ENCODE results near the gene PRKD2. TPM values are rescaled to one million over a fixed set of nuclear protein-coding genes. Genes with fewer than 3 reads are reported as not detected.

PRKD2 gene
- total and polyA plus RNA-seq, 2 experiments from 2014 or later: 11.9 to 14.2 TPM

DNA sequence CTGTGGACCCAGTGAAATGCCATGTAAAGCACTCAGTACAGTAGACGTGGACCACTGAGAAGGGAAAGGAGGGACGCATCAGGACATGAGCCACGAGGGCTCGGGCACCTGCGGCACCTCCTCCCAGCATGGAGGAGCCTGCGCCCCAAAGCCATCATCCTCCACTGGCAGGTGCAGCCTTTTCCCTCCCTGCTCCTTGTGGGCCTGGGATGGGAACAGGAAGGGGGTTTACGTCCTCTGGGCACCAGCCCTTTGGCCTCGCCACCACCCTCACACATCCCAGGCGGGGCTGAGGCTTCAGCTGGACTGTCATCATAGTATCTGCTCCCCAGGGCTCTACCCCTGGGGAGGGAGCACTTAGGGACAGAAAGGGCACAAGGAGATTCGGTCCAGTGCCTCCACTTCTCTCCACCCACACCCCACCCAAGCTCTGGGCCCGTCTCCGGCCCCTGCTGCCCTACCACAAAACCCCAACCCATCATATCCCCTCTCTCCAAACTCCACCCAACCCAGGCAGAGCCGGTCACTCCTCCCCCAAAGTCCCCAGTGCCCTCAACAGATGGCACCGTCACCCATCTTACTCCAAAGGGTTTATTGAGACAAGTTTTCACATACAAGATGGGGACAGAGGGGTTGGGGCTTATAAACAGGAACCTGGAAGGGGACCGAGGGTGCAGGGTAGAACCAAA, 2.2 kb upstream of the PRKD2 start:
- Histone ChIP-seq H2AFZ (no peak overlapping the region), H3K9me3 (ENCODE audit: low read depth) (no peaks in the 10 kb centered on the region), H3K27ac (no peak overlapping the region), H3K4me2 (ENCODE audit: unreplicated experiment) (no peak overlapping the region), H3K9ac (no peak overlapping the region), H3K27me3 (replicated peaks; ENCODE audit: insufficient read depth) (no peaks in the 10 kb centered on the region), H3K4me1 (ENCODE audit: insufficient read depth) (peaks cover 10% of the 10 kb centered on the region; the same call in 1 of the 2 replicates), H4K20me1 (ENCODE audit: insufficient read depth) (no peaks in the 10 kb centered on the region), H3K4me3 (no peak overlapping the region), H3F3A (ENCODE audit: insufficient read depth) (0 out of 2 replicates have a peak, but pooled peaks cover 4% of the 10 kb centered on the region), H3K36me3 (ENCODE audit: low read depth) (no peaks in the 10 kb centered on the region; the same call in 1 of the 2 replicates), H3K9me2 (ENCODE audit: insufficient read depth) (no peaks in the 10 kb centered on the region), H3K79me2 (ENCODE audit: insufficient read depth) (peaks cover 26% of the 10 kb centered on the region)
- DNase-seq: no peak
- in situ Hi-C loops (cut with MboI): no loop called here
- WGBS, 2 experiments (ENCODE audit: low coverage in 1 of 2, low lambda C conversion rate in 2 of 2, missing lambda C conversion rate in 2 of 2): 82 to 85% methylated on average over 15 of the region's 15 CpGs
- TF ChIP-seq EZH2 (IDR thresholded peaks at IDR 0.05; ENCODE audit: insufficient read depth, poor library complexity, severe bottlenecking) (no peak), EZH2phosphoT487 (IDR thresholded peaks at IDR 0.05; ENCODE audit: insufficient read depth, low read depth) (no peak)

DNA sequence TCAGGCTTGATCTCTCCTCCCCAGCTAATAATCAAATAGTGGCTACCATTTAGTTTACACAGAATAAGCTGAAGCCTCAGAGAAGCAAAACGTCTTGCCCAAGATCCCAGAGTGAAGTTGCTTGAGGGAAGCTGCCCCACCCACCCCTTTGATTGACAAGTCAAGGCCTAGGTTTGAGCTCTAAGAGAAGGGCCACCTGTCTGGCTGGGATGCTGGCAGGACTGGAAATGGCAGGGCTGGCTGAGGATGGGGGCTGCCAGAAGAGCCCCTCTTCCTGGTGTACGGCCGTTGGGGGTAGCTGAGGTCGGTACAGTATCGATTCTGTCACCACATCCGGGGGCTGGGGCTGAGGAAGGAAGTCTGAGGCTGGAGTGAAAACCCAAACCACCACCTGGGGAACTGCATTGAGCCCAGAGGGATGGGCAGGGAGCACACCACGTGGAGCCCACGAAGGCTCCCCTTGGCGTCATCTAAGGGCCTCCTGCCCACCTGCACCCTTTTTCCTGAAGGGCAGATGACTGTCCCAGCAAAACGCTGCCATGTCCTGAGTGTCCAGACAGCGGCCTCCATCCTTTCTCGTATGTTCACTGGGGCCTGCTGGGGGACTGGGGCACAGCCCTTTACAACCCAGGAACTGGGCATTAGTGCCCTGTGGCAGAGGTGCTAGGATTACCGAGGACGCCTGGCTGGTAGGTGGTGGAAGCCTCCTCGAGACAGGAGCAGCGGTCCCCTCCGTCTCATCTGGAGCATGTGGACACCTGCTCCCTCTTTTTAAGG, 1.4 kb upstream of the PRKD2 start:
- H3K36me3 ChIP-seq (ENCODE audit: low read depth): no peaks in the 10 kb centered on the region; the same call in 1 of the 2 replicates
- no peak overlapping the region for H3K4me2 ChIP-seq (ENCODE audit: unreplicated experiment)
- 0 out of 2 replicates have a peak overlapping the region, but pooled peaks have one; percentile 9 for H3K27ac ChIP-seq
- H3K4me1 ChIP-seq (ENCODE audit: insufficient read depth): peaks cover 10% of the 10 kb centered on the region; the same call in 1 of the 2 replicates
- 76 to 81% methylated on average over 16 to 17 of the region's 17 CpGs for WGBS, 2 experiments (ENCODE audit: low coverage in 1 of 2, low lambda C conversion rate in 2 of 2, missing lambda C conversion rate in 2 of 2)
- TF ChIP-seq EZH2 (IDR thresholded peaks at IDR 0.05; ENCODE audit: insufficient read depth, poor library complexity, severe bottlenecking): no peak
- no peak for TF ChIP-seq EZH2phosphoT487 (IDR thresholded peaks at IDR 0.05; ENCODE audit: insufficient read depth, low read depth)
- peaks cover 26% of the 10 kb centered on the region for H3K79me2 ChIP-seq (ENCODE audit: insufficient read depth)
- no peak overlapping the region for H2AFZ ChIP-seq
- H3K4me3 ChIP-seq: no peak overlapping the region
- DNase-seq: peak; percentile 36
- no peaks in the 10 kb centered on the region for H4K20me1 ChIP-seq (ENCODE audit: insufficient read depth)
- H3K9ac ChIP-seq: no peak overlapping the region
- 0 out of 2 replicates have a peak, but pooled peaks cover 4% of the 10 kb centered on the region for H3F3A ChIP-seq (ENCODE audit: insufficient read depth)
- no peaks in the 10 kb centered on the region for H3K9me3 ChIP-seq (ENCODE audit: low read depth)
- H3K27me3 ChIP-seq (replicated peaks; ENCODE audit: insufficient read depth): no peaks in the 10 kb centered on the region
- in situ Hi-C loops (cut with MboI): no loop called here
- H3K9me2 ChIP-seq (ENCODE audit: insufficient read depth): no peaks in the 10 kb centered on the region

- H3K27ac ChIP-seq: peak overlapping the region; percentile 38; the same call in 1 of the 2 replicates
- in situ Hi-C loops (cut with MboI): no loop called here
- no peaks in the 10 kb centered on the region for H4K20me1 ChIP-seq (ENCODE audit: insufficient read depth)
- H3K79me2 ChIP-seq (ENCODE audit: insufficient read depth): peaks cover 26% of the 10 kb centered on the region
- peak; percentile 45 for DNase-seq
- no peaks in the 10 kb centered on the region for H3K27me3 ChIP-seq (replicated peaks; ENCODE audit: insufficient read depth)
- peaks cover 10% of the 10 kb centered on the region; the same call in 1 of the 2 replicates for H3K4me1 ChIP-seq (ENCODE audit: insufficient read depth)
- H3K4me2 ChIP-seq (ENCODE audit: unreplicated experiment): peak overlapping the region; percentile 91
- no peaks in the 10 kb centered on the region for H3K9me3 ChIP-seq (ENCODE audit: low read depth)
- H3K9me2 ChIP-seq (ENCODE audit: insufficient read depth): no peaks in the 10 kb centered on the region
- H3K9ac ChIP-seq: peak overlapping the region; percentile 89
- no peak for TF ChIP-seq EZH2phosphoT487 (IDR thresholded peaks at IDR 0.05; ENCODE audit: insufficient read depth, low read depth)
- TF ChIP-seq EZH2 (IDR thresholded peaks at IDR 0.05; ENCODE audit: insufficient read depth, poor library complexity, severe bottlenecking): no peak
- WGBS, 2 experiments (ENCODE audit: low coverage in 1 of 2, low lambda C conversion rate in 2 of 2, missing lambda C conversion rate in 2 of 2): 19 to 23% methylated on average over 9 of the region's 9 CpGs
- no peaks in the 10 kb centered on the region; the same call in 1 of the 2 replicates for H3K36me3 ChIP-seq (ENCODE audit: low read depth)
- H3K4me3 ChIP-seq: peak overlapping the region; percentile 84
- H2AFZ ChIP-seq: no peak overlapping the region
- 0 out of 2 replicates have a peak, but pooled peaks cover 4% of the 10 kb centered on the region for H3F3A ChIP-seq (ENCODE audit: insufficient read depth)
These were observed 816 bp upstream of the PRKD2 start for GRCh38 chr19:46717716-46718143.

- Histone ChIP-seq H3K4me1 (ENCODE audit: insufficient read depth) (peaks cover 10% of the 10 kb centered on the region; the same call in 1 of the 2 replicates), H3F3A (ENCODE audit: insufficient read depth) (0 out of 2 replicates have a peak, but pooled peaks cover 4% of the 10 kb centered on the region), H3K79me2 (ENCODE audit: insufficient read depth) (peaks cover 26% of the 10 kb centered on the region), H3K9ac (peak overlapping the region; percentile 89), H2AFZ (peak overlapping the region; percentile 82), H3K36me3 (ENCODE audit: low read depth) (no peaks in the 10 kb centered on the region), H3K4me3 (peak overlapping the region; percentile 84), H3K27ac (peak overlapping the region; percentile 32; the same call in 1 of the 2 replicates), H3K9me3 (ENCODE audit: low read depth) (no peaks in the 10 kb centered on the region), H4K20me1 (ENCODE audit: insufficient read depth) (no peaks in the 10 kb centered on the region), H3K9me2 (ENCODE audit: insufficient read depth) (no peaks in the 10 kb centered on the region), H3K4me2 (ENCODE audit: unreplicated experiment) (peak overlapping the region; percentile 91), H3K27me3 (replicated peaks; ENCODE audit: insufficient read depth) (no peaks in the 10 kb centered on the region)
- in situ Hi-C loops (cut with MboI): no loop called here
- DNase-seq: peak; percentile 37
- TF ChIP-seq EZH2phosphoT487 (IDR thresholded peaks at IDR 0.05; ENCODE audit: insufficient read depth, low read depth): no peak
- no peak for TF ChIP-seq EZH2 (IDR thresholded peaks at IDR 0.05; ENCODE audit: insufficient read depth, poor library complexity, severe bottlenecking)
- 1 to 8% methylated on average over 5 to 20 of the region's 20 CpGs for WGBS, 2 experiments (ENCODE audit: low coverage in 1 of 2, low lambda C conversion rate in 2 of 2, missing lambda C conversion rate in 2 of 2)
These were observed 261 bp downstream of the PRKD2 start for GRCh38 chr19:46716672-46717033.

Measured in GM23248 (cell line).